ENCODE results near the gene DNAH9.

GRCh38 chr17:11948789-11949188 is 350.5 kb downstream of the DNAH9 start:
- TF ChIP-seq POLR2A (IDR thresholded peaks at IDR 0.05), result no peak
- TF ChIP-seq, protein P1, sequence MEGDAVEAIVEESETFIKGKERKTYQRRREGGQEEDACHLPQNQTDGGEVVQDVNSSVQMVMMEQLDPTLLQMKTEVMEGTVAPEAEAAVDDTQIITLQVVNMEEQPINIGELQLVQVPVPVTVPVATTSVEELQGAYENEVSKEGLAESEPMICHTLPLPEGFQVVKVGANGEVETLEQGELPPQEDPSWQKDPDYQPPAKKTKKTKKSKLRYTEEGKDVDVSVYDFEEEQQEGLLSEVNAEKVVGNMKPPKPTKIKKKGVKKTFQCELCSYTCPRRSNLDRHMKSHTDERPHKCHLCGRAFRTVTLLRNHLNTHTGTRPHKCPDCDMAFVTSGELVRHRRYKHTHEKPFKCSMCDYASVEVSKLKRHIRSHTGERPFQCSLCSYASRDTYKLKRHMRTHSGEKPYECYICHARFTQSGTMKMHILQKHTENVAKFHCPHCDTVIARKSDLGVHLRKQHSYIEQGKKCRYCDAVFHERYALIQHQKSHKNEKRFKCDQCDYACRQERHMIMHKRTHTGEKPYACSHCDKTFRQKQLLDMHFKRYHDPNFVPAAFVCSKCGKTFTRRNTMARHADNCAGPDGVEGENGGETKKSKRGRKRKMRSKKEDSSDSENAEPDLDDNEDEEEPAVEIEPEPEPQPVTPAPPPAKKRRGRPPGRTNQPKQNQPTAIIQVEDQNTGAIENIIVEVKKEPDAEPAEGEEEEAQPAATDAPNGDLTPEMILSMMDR (IDR thresholded peaks at IDR 0.05), result no peak

Measured in body of pancreas (tissue), 4 donors.